Measurements from ENCODE around the gene SYT9. TPM values are rescaled to one million over a fixed set of nuclear protein-coding genes. Genes with fewer than 3 reads are reported as not detected.

Gene SYT9
- total and polyA plus RNA-seq, 2 of the 4 experiments (the other 2 are of a cell fraction) = not detected

DNA sequence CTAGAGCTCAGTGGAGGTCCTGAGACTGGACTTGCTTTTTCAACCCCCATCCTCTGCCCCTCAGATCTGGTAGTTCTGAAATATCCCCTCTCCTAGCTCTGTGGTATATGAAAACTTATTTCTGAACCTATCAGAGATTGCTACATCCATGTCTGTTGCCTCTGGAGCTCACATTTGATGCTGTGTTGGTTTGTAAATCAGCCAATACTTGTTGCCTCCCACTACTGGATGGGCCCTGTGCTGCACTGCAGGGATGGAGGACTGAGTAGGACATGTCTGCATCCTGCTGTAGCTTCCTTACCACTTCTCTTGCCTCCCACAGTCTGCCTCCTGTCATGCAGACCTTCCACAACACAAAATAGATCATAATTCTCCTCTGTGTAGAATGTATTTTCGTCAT is 238.8 kb downstream of the SYT9 start:
- Histone ChIP-seq H4K20me1 (ENCODE audit: insufficient read depth, low read length) (no peaks in the 10 kb centered on the region), H3K9me1 (ENCODE audit: insufficient read depth, low read length) (no peaks in the 10 kb centered on the region), H3K27me3 (ENCODE audit: control insufficient read depth, insufficient read depth, low read length) (peaks cover 3% of the 10 kb centered on the region; the same call in 1 of the 2 replicates), H3K9ac (ENCODE audit: low read depth, low read length) (no peak overlapping the region), H2BK20ac (ENCODE audit: low read depth, low read length) (no peak overlapping the region), H4K91ac (ENCODE audit: insufficient read depth, low read depth, low read length) (no peak overlapping the region), H3K36me3 (ENCODE audit: control insufficient read depth, insufficient read depth, low read length) (no peaks in the 10 kb centered on the region), H3K56ac (ENCODE audit: extremely low read depth, insufficient read depth, low read length) (no peak overlapping the region), H3K27ac (ENCODE audit: insufficient read depth, low read length) (no peak overlapping the region), H3K4ac (ENCODE audit: low read depth, low read length) (no peak overlapping the region), H2BK120ac (ENCODE audit: low read depth, low read length) (no peak overlapping the region), H3K4me2 (ENCODE audit: low read depth, low read length) (no peak overlapping the region), H3K23ac (ENCODE audit: low read depth, low read length) (no peak overlapping the region), H3K14ac (replicated peaks; ENCODE audit: low read depth, low read length) (no peak overlapping the region), H2BK5ac (ENCODE audit: low read depth, low read length, poor library complexity, severe bottlenecking) (no peak overlapping the region), H3K9me3 (ENCODE audit: control insufficient read depth, insufficient read depth, low read length) (no peaks in the 10 kb centered on the region), H2BK15ac (ENCODE audit: low read depth, low read length) (no peak overlapping the region), H2AK5ac (ENCODE audit: low read depth, low read length) (no peak overlapping the region), H2AK9ac (replicated peaks; ENCODE audit: low read depth, low read length, poor library complexity) (no peak overlapping the region), H3K18ac (ENCODE audit: low read depth, low read length) (no peak overlapping the region), H4K8ac (ENCODE audit: low read depth in 2 of 2, low read length in 2 of 2) (no peak overlapping the region), H4K5ac (ENCODE audit: low read depth, low read length) (no peak overlapping the region), H3K79me1 (ENCODE audit: low read depth in 1 of 2, low read length in 2 of 2) (no peaks in the 10 kb centered on the region), H3K4me1 (ENCODE audit: control insufficient read depth, insufficient read depth, low read length) (no peaks in the 10 kb centered on the region), H3K4me3 (ENCODE audit: insufficient read depth, low read depth, low read length) (no peak overlapping the region), H2AFZ (replicated peaks; ENCODE audit: low read length, poor library complexity) (no peak overlapping the region)
- TF ChIP-seq, protein P1, sequence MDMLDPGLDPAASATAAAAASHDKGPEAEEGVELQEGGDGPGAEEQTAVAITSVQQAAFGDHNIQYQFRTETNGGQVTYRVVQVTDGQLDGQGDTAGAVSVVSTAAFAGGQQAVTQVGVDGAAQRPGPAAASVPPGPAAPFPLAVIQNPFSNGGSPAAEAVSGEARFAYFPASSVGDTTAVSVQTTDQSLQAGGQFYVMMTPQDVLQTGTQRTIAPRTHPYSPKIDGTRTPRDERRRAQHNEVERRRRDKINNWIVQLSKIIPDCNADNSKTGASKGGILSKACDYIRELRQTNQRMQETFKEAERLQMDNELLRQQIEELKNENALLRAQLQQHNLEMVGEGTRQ (IDR thresholded peaks at IDR 0.05; ENCODE audit: low read depth, low read length) = no peak
- TF ChIP-seq MXI1 (IDR thresholded peaks at IDR 0.05; ENCODE audit: borderline replicate concordance, low read depth, low read length) = no peak
- no peak for TF ChIP-seq SMC3 (IDR thresholded peaks at IDR 0.05; ENCODE audit: low read depth, low read length)
- TF ChIP-seq FOS (IDR thresholded peaks at IDR 0.05; ENCODE audit: low read depth, low read length) = no peak
- TF ChIP-seq MAZ (IDR thresholded peaks at IDR 0.05; ENCODE audit: borderline replicate concordance, low read depth, low read length) = no peak
- TF ChIP-seq BHLHE40 (IDR thresholded peaks at IDR 0.05; ENCODE audit: low read depth, low read length) = no peak
- TF ChIP-seq RCOR1 (IDR thresholded peaks at IDR 0.05; ENCODE audit: insufficient replicate concordance, low read length) = no peak
- no peak for TF ChIP-seq RAD21 (IDR thresholded peaks at IDR 0.05; ENCODE audit: low read length)
- TF ChIP-seq RFX5 (IDR thresholded peaks at IDR 0.05; ENCODE audit: low read depth, low read length) = no peak
- TF ChIP-seq, protein P2, sequence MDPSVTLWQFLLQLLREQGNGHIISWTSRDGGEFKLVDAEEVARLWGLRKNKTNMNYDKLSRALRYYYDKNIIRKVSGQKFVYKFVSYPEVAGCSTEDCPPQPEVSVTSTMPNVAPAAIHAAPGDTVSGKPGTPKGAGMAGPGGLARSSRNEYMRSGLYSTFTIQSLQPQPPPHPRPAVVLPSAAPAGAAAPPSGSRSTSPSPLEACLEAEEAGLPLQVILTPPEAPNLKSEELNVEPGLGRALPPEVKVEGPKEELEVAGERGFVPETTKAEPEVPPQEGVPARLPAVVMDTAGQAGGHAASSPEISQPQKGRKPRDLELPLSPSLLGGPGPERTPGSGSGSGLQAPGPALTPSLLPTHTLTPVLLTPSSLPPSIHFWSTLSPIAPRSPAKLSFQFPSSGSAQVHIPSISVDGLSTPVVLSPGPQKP (IDR thresholded peaks at IDR 0.05; ENCODE audit: borderline replicate concordance, low read depth, low read length) = no peak
- no peak for TF ChIP-seq CEBPB (IDR thresholded peaks at IDR 0.05; ENCODE audit: low read depth, low read length)
- no peak for TF ChIP-seq NFE2L2 (IDR thresholded peaks at IDR 0.05; ENCODE audit: low read depth, low read length)
- TF ChIP-seq CHD1 (IDR thresholded peaks at IDR 0.05; ENCODE audit: low read depth, low read length) = no peak
- TF ChIP-seq POLR2A (IDR thresholded peaks at IDR 0.05; ENCODE audit: low read depth, low read length) = no peak
- TF ChIP-seq, protein P3, sequence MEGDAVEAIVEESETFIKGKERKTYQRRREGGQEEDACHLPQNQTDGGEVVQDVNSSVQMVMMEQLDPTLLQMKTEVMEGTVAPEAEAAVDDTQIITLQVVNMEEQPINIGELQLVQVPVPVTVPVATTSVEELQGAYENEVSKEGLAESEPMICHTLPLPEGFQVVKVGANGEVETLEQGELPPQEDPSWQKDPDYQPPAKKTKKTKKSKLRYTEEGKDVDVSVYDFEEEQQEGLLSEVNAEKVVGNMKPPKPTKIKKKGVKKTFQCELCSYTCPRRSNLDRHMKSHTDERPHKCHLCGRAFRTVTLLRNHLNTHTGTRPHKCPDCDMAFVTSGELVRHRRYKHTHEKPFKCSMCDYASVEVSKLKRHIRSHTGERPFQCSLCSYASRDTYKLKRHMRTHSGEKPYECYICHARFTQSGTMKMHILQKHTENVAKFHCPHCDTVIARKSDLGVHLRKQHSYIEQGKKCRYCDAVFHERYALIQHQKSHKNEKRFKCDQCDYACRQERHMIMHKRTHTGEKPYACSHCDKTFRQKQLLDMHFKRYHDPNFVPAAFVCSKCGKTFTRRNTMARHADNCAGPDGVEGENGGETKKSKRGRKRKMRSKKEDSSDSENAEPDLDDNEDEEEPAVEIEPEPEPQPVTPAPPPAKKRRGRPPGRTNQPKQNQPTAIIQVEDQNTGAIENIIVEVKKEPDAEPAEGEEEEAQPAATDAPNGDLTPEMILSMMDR (conservative IDR thresholded peaks at IDR 0.05; ENCODE audit: low read depth, low read length) = no peak
- no peak for ATAC-seq (ENCODE audit: low read depth)
- intact Hi-C loops (cut with micrococcal nuclease) = no loop called here
- DNase-seq = no peak
- POLR2A ChIA-PET (ENCODE audit: unreplicated experiment) = no interaction called here
- WGBS, 2 experiments (ENCODE audit: extremely low coverage in 2 of 2, insufficient read length in 1 of 2) = no CpG with 5 or more reads among the region's 1 CpG
- dilution Hi-C loops (cut with HindIII; ENCODE audit: low sequenced_read_pairs, unreplicated experiment) = no loop called here
- in situ Hi-C loops (cut with MboI; ENCODE audit: low sequenced_read_pairs) = no loop called here
- CTCF ChIA-PET = no interaction called here
- no TSS peak for BruUV-seq (replicated peaks)
